ENCODE results near the gene OR4D9. TPM values are rescaled to one million over a fixed set of nuclear protein-coding genes. Genes with fewer than 3 reads are reported as not detected.

Gene OR4D9
- total RNA-seq, 1 donor from 2014 or later, result not detected

- Mint-ChIP-seq H3K9me3 (ENCODE audit: unreplicated experiment) (no peaks in the 10 kb centered on the region), H3K27ac (ENCODE audit: unreplicated experiment) (no peak overlapping the region), H3K4me1 (ENCODE audit: unreplicated experiment) (peaks cover 11% of the 10 kb centered on the region)
Measured at GRCh38 chr11:59520741-59521140, 9.4 kb downstream of the OR4D9 start.

GRCh38 chr11:59523541-59523940, 12.2 kb downstream of the OR4D9 start:
- no peak overlapping the region for H3K27ac Mint-ChIP-seq (ENCODE audit: unreplicated experiment)
- no peaks in the 10 kb centered on the region for H3K36me3 Mint-ChIP-seq (ENCODE audit: low read depth, unreplicated experiment)
- no peaks in the 10 kb centered on the region for H3K9me3 Mint-ChIP-seq (ENCODE audit: unreplicated experiment)
- H3K27me3 Mint-ChIP-seq (ENCODE audit: unreplicated experiment), result no peaks in the 10 kb centered on the region
- no peak for DNase-seq (ENCODE audit: low spot score)
- no peak overlapping the region for H3K4me3 Mint-ChIP-seq (ENCODE audit: unreplicated experiment)
- peaks cover 11% of the 10 kb centered on the region for H3K4me1 Mint-ChIP-seq (ENCODE audit: unreplicated experiment)
- no peak for TF ChIP-seq CTCF (IDR thresholded peaks at IDR 0.05; ENCODE audit: unreplicated experiment)

More at GRCh38 chr11:59520741-59521140, 9.4 kb downstream of the OR4D9 start:
- Mint-ChIP-seq H3K36me3 (ENCODE audit: low read depth, unreplicated experiment) (no peaks in the 10 kb centered on the region), H3K4me3 (ENCODE audit: unreplicated experiment) (no peak overlapping the region), H3K27me3 (ENCODE audit: unreplicated experiment) (no peaks in the 10 kb centered on the region)
- no peak for DNase-seq (ENCODE audit: low spot score)
- no peak for TF ChIP-seq CTCF (IDR thresholded peaks at IDR 0.05; ENCODE audit: unreplicated experiment)

GRCh38 chr11:59528711-59529110, 17.4 kb downstream of the OR4D9 start:
- no peak for DNase-seq (ENCODE audit: low spot score)
- Mint-ChIP-seq H3K4me3 (ENCODE audit: unreplicated experiment) (no peak overlapping the region), H3K27ac (ENCODE audit: unreplicated experiment) (no peak overlapping the region), H3K4me1 (ENCODE audit: unreplicated experiment) (no peaks in the 10 kb centered on the region), H3K36me3 (ENCODE audit: low read depth, unreplicated experiment) (no peaks in the 10 kb centered on the region), H3K9me3 (ENCODE audit: unreplicated experiment) (no peaks in the 10 kb centered on the region), H3K27me3 (ENCODE audit: unreplicated experiment) (no peaks in the 10 kb centered on the region)
- no peak for TF ChIP-seq CTCF (IDR thresholded peaks at IDR 0.05; ENCODE audit: unreplicated experiment)

- Mint-ChIP-seq H3K4me3 (ENCODE audit: unreplicated experiment) (no peak overlapping the region), H3K4me1 (ENCODE audit: unreplicated experiment) (no peaks in the 10 kb centered on the region), H3K36me3 (ENCODE audit: low read depth, unreplicated experiment) (no peaks in the 10 kb centered on the region), H3K27me3 (ENCODE audit: unreplicated experiment) (no peaks in the 10 kb centered on the region), H3K27ac (ENCODE audit: unreplicated experiment) (no peak overlapping the region), H3K9me3 (ENCODE audit: unreplicated experiment) (no peaks in the 10 kb centered on the region)
- DNase-seq (ENCODE audit: low spot score), result no peak
- no peak for TF ChIP-seq CTCF (IDR thresholded peaks at IDR 0.05; ENCODE audit: unreplicated experiment)
Measured at GRCh38 chr11:59532620-59533019, 21.3 kb downstream of the OR4D9 start.

GRCh38 chr11:59534676-59535075, 23.3 kb downstream of the OR4D9 start:
- H3K27me3 Mint-ChIP-seq (ENCODE audit: unreplicated experiment), result no peaks in the 10 kb centered on the region
- H3K36me3 Mint-ChIP-seq (ENCODE audit: low read depth, unreplicated experiment), result no peaks in the 10 kb centered on the region

More at GRCh38 chr11:59534676-59535075, 23.3 kb downstream of the OR4D9 start:
- Mint-ChIP-seq H3K4me1 (ENCODE audit: unreplicated experiment) (no peaks in the 10 kb centered on the region), H3K27ac (ENCODE audit: unreplicated experiment) (no peak overlapping the region), H3K9me3 (ENCODE audit: unreplicated experiment) (no peaks in the 10 kb centered on the region), H3K4me3 (ENCODE audit: unreplicated experiment) (no peak overlapping the region)
- DNase-seq (ENCODE audit: low spot score), result no peak
- TF ChIP-seq CTCF (IDR thresholded peaks at IDR 0.05; ENCODE audit: unreplicated experiment), result no peak

Data from endothelial cell (in vitro differentiated cells).